HG03571 (cell line): ENCODE data around the gene NPAS3.

Experiments
- ATAC-seq: cut with Tn5 transposase; IDR thresholded peaks from one replicate; pipeline ENCODE4 v1.9.1; 2021; ENCODE audit not compliant: unreplicated experiment

The NPAS3 gene

DNA sequence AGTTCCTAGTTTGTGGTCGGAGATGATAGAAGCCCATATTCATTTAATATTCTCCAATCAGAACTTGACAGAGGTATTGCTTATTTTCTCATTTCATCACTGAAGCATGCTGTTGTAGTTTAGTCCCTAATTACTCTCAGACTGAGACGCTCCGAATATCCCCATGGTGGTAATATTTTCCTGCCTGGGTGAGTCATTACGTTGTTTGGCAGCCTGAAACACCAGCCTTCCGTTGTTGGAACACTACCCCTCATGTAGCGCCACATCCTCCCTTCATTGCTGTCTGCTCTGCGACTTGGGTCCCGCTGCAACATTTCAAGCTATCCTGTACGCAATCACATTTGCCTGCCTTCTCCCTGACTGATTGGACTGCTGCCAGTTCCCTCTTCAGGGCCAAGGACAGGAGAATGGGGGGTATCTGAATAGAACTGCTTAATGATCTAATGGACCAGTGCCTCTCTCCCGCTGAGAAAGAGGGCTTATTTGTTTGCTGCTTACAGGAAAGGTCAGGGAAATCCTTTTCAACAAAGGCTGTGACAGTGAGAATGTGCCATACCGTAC, 369.1 kb downstream of the NPAS3 start:
- no peak for ATAC-seq

DNA sequence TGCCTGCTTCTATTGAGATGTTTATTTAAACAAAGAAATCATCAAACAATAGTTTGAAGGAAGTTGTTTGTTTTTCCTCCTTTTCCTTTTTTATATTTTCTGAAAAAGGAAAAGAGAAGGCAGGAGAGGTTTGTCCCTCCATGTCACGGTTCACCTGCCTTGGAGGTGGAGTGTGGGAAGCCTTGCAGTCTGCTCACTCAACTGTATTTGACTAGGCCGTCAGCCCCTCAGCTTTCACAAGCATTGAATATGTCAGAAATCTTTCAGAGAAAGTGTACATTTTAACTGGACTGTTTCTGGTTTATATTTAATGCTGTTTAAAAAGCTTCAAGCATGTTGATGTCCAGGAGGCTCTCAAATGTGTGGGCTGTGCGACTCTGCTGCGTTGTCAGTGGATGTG, 370.4 kb downstream of the NPAS3 start:
- ATAC-seq: no peak

DNA sequence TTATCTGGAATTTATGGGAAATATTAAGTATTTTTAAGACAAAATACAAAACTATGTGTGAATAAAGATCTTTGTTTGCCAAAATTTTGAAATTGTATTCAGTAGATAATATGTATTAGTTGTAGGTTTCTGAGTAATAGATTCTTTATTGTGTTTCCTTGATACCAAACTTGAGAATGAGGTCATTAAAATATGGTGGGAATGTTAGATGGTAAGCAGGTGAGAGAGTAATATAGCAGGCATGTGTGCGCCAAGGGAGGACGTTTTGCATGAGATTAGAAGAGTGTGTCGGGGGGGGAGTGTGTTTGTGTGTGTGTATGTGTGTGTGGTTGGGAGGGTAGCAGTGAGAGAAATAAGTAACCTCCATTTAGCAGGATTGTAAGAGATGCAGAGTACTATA, 376.5 kb downstream of the NPAS3 start:
- no peak for ATAC-seq

DNA sequence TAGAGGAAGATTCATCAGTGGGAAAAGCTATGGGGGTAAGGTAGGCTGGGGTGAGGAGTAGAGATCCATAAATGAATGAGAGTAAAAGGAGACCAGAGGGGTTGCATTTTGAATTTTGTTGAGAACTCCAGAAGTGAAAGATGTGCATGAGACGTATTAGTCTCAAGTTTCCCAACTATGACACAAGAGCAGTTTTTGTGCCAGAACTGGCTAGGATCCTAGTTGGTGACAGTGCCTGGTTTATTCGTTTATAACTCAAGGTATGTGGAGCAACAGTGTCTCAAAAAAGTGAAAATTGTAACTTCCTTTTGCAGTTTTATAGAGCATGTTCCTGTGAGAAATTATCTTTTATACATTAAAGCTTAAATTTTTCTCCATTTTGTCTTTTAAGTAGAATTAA, 377.0 kb downstream of the NPAS3 start:
- no peak for ATAC-seq

DNA sequence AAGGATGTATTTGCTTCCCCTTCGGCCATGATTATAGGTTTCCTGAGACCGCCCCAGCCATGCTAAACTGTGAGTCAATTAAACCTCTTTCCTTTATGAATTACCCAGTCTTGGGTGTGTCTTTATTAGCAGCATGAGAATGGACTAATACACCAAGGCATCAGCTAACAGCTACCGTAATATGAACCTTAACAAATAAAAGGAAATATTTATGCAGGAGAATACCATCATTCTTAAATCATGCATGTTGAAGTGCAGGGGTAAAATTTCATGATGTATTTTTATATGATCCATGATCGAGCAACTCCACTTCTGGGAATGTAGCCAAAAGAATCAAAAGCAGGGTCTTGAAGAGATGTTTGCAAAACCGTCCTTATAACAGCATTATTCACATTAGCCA, 379.0 kb downstream of the NPAS3 start:
- ATAC-seq: no peak

DNA sequence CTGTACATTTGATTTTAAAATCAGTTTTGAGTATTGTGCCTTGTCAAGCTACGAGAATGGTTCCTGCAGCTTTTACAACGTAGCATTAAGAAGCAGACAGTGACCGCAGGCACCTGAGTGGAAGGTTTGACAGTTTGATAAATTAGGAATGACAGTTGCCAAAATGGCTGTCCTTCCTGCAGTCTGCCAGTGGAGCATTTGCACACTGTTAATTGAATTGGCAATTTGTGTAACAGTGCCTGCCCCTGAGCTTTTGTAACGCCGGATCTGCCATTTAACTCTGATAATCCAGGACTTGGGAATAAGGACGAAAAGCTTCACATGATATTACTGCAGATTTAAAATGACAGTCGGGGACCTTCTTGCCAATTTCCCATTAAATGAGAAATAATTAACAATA, 385.3 kb downstream of the NPAS3 start:
- ATAC-seq: no peak

DNA sequence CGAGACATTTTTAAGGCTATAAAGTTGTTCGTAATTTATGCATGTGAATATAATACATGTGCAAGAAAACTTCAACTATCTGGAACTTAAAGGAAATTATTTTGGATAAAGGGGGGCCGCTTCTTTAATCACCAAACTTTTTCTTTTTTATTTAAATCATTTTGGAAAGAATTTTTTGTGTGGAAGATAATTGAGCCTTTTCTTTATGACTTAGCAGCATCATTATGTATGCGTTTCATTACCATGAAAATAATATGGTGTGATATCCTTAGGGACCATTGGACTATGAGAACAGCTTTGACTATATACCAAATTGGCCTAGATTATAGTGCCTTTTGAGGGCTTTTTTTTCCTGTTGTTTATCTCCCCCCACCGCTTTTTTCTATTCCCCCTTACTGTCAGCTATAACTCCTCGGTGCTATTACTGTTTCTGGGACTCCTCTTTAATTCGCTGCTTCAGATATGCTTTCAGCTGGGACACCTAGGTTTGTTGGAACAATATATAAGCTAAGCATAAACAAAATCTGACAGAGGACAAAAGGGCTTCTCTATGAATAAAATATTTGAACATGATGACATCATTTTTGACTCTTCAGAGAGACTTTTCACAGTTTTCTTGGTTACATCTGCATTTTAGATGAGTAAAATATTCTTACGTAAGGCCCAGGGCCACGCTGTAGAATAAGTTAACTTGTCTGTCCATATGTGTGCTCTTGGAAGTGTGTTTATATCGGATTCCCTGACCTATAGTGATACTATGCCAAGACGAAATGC, 392.7 kb downstream of the NPAS3 start:
- ATAC-seq: no peak

DNA sequence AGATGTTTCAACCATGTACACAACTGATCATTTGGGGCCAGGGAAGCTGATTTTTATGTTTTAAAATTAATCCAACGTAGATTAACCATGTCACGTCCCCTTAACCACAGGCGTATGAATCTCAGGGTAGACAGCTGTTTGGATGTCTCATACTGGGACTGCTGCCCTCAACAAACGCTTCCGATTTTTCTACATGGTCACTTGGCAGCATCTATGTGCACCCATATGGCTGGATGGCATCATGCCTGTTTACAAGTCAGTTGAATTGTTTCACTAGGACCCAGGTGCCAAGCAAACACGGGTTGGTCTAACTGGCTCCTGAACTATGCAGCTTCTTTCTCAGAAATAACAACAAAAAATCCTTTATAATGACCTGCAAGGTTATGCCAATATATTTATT, 393.8 kb downstream of the NPAS3 start:
- no peak for ATAC-seq

DNA sequence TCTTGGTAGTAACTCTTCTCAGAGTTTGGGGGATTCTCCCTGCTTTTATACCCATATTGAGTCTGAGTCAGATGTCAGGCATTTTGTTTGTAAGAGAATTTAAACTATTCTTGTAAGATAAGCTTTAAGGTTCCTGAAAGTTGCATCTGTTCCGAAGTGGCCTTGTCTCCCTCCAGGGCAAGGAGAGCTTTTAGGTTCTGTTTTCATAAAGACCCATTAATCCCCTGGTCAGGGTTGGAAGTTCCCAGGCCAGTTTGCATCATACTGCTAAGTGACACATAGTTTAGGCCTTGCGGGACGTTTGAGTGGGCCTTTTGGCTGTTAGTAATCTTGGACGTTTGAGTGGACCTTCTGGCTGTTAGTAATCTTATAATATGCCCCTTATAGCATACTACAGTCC, 396.7 kb downstream of the NPAS3 start:
- ATAC-seq: no peak

DNA sequence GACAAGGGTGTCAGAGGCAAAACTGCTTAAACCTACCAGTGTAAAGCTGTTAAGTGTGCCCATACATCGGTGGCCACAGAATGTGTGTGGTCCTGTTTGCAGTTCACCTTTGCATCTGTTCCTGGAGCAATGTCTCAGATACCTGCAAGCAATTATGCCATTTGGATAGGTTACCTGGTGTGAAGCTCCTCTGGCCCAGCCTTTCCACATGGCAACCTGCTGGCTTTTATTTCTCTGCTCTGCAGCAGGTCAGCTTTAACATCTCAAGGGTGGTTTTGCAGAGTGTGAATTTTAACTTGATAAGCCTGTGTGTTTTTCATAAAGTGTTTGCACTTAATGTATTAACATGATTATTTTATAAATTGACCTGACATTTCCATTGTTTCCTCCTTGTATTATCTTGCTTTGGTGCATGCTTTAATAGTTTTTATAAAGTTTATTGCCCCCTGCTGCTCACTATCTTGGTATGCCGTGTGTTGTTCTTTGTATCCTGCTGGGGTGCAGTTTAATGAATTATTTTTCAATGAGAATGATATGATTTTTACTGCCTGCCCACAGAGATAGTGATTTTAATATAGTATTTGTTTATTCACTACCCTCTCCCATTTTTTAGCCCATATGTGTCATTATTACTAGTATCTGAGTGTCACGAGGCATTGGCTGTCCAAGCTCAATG, 403.8 kb downstream of the NPAS3 start:
- ATAC-seq: no peak

DNA sequence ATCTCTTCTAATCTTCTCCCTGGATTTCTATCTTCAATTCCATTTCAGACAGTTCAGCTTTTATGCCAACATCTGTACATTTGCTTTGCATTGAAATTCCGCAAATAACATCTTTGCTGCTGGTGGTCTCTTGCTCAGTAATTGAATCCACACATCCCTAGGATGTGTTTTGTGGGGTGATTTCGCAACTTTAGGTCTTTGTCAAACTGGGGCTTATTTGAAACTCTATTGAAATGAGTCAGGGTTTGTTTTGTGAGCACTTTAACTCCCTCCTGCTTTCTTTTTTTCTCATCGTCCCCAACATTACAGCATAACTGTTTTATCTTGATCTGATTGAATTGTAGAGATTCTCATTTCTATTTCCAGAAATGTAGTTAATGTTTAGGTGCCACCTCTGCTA, 404.3 kb downstream of the NPAS3 start:
- no peak for ATAC-seq

DNA sequence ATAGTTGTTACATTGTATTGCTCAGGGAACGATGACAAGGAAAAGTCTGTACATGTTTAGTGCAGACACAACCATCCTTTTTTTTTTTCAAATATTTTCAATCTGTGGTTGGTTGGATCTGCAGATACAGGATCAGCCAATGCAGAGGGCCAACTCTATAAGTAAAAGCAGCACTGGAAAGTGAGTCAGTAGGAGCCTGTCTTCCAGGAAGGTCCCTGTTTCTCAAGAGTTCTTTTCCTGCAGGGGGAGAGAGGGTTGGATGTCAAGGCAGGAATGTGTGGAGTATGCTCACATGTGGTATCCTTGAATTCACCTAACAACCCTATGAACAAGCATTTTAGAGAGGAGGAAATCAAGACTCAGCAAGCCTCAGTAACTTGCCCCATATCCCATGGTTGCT, 409.1 kb downstream of the NPAS3 start:
- no peak for ATAC-seq

DNA sequence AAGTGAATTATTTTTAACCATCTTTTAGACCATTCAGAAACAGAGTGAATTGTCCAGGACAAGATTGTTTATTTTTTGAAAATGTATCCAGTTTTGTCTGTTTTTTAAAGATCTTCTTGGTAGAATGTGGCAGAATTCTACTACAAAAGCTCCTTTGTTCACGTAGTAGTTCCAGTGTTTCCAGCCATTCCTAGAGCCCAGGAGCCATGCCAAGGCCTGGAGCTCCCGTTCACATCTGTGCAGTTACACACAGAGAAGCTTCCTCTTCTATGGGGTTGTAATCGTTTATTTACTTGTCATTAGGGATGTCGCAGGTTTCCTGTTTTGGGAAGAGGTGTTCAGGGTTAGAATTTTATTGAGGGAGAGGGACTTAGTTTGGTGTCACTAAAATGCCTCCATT, 409.8 kb downstream of the NPAS3 start:
- ATAC-seq: no peak

DNA sequence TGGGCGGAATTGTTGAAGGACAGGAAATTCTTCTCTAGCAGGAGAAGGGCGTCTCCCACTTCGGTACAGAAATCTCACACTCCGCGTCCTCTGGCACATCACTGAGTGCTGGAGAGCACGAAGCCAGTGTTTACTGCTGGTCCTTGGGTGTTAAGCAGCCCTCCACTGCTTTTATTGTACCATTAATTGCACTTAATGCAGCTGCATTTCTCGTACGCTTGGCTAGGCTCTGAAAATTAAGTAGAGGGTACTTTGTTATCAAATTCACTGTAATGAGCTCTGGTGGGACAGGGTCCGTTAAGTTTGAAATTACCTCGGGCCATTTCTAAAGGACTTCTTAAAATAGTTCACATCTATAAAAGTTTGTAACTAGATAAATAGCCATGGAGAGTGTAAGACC, 411.2 kb downstream of the NPAS3 start:
- ATAC-seq: no peak

DNA sequence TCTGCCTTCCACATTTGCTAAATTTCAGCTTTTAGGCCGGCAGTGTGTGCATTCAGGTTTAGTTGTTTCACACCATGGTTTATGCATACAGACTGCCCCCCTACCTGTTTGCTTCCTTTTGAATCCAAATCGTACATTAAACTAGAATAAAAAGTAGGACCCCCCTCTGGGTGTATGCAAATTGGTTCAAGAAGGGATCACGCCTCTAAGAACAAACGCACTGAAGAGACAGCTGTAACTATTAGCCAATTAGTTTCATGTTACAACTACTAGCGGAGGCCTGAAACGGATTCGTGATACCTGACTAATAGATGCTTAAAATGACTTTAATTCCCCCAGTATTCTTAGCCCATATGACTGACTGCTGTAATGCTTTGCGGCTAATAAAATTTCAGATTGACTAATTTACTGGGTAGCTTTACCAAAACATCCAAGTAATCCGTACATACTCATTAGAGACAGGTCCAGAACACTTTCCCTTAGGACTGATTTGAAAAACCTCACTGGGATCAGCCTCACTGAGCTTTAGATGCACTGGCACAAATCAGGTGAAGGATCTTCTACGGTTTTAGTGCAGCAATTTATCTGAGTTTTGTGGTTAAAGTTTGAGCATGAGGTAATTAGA, 411.8 kb downstream of the NPAS3 start:
- ATAC-seq: no peak

DNA sequence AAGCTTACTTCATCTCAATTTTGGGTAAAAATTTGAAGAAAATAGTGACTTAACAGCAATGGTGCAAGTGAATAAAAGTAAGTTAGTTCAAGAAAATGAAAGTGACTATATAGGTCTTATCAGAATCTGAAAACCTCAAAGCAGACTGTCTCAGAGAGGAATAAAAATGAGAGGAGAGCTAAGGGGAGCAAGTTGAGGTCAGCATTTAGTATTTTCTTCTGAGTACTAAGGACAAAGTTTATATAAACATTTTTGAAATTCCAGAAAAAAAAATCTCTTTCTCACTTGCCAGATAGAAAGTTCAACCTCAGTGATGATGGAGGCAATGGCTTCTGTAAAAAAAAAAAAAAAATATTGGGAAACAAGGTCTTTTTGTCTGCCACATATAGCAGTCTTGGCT, 414.1 kb downstream of the NPAS3 start:
- ATAC-seq: no peak

DNA sequence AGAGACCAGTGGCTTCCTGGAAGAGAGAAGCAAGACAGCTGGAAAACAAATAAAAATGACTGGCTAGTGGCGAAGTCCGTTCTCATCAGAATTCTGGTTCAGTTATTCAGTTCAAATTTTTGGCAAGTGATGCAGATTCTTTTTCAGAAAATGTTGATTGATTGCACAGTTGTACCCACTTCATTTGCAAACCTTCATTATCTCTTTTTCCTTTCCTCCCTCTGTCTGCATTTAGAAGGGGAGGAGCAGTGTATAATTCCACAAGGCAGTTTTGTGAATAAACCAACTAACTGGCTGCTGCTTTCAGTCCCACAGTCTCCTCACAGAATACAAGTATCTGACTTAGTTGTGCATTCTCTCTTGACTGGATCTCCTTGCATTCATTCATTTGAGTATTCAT, 417.5 kb downstream of the NPAS3 start:
- no peak for ATAC-seq

DNA sequence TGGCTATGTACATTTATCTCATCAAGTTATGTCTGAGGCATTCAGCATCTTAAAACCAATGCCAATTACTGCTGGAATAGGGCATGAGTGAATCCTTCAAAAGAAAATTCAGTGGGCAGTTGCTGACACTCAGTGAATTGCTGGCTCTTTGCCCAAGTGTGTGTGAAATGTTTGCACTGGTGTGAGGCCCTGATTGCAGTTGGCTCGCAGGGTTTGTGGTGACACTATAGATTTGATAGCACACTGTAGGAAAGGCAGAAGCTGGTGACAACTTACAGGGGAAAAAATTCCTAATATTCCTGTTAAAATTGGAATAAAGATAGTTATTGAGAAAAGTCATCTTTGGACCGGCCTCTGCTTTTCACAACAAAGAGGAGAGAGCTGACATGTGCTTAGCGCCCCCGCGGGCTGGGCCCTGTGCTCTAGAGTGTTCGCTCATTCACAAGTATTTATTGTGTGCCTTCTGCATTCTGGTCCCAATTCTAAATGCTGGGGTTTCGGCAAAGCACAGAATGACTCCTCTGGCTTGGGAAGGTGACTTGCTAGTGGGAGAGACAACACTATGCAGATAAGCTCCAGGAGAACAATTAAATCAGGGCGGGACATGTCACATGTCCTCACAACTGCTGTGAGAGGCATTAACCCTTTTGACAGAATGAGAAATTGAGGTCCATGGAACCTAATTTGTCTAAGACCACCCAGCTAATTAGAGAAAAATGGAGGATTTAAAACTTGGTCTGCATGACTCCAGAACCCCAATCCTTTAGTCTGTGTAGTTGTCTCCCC, 418.7 kb downstream of the NPAS3 start:
- ATAC-seq: no peak

DNA sequence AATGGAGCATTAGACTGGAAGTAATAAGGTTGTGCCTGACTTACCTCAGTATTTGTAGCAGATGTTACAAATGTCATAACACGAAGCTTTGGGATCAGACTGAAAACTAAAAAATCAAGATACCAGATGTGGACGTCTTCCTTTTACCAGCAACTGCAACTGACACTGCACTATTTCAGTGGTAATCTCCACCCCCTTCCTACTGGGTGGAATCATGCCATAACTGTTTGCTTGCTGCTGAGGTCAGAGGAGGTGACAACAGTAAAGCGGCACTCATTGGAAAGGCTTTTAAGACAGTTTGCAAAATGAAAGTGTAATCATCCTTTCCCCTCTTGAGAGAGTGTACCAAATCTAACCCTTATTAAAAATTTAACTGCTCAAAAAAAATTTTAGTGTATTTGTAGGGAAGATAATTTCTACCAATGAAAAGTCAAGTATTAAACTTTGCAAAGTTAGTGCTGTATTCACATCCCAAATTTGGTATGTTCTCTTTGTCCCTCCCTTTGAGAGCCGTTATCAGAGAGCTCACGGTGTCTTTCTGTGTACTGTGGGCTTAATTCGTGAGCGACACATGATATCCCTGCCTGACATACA, 420.7 kb downstream of the NPAS3 start:
- no peak for ATAC-seq

DNA sequence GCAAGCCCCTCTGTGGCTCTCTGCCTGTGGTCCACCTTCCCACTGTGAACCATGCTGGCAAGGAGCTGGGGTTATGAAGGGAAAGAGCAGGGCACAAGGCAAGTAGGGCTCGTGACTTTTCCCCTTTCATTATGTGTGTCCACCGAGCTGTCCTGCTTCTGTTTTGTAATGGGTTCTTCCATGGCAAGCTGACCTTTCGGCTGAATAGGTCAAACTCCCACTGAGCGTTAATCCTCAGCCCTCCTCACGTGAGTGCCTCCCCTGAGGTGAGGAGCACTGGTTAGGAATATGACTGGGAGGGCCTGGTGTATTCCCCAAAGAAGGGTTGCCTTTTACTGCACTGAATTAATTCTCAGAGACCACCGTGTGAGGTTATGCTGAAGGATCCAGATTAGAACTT, 424.3 kb downstream of the NPAS3 start:
- ATAC-seq: no peak

DNA sequence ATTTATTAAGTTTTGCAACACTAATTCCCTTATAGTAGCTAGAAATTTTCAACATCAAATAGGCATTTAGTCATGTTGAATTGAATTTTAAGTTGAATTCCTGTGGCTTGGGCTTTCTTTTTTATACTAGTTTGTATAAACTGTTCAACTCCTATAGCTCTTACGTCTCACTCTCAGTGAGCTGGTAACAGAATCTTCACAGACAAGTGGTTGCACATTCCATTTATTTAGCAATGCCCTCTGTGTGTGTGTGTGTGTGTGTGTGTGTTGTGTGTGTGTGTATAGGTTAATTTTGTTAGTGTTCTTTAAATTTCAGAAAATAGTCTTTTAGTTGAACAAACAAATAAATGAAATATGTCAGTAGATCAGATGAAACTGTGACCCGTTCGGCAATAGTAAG, 425.0 kb downstream of the NPAS3 start:
- ATAC-seq: no peak
